ENCODE results near the gene NFIC.
A peak's percentile ranks its signal among the peaks of the same experiment; 100 is the strongest.
"Not testable (repeated sequence)": the region's sequence is repeated elsewhere in the genome, so short reads cannot be mapped to it uniquely, and the experiment has no call there.

The NFIC gene

DNA sequence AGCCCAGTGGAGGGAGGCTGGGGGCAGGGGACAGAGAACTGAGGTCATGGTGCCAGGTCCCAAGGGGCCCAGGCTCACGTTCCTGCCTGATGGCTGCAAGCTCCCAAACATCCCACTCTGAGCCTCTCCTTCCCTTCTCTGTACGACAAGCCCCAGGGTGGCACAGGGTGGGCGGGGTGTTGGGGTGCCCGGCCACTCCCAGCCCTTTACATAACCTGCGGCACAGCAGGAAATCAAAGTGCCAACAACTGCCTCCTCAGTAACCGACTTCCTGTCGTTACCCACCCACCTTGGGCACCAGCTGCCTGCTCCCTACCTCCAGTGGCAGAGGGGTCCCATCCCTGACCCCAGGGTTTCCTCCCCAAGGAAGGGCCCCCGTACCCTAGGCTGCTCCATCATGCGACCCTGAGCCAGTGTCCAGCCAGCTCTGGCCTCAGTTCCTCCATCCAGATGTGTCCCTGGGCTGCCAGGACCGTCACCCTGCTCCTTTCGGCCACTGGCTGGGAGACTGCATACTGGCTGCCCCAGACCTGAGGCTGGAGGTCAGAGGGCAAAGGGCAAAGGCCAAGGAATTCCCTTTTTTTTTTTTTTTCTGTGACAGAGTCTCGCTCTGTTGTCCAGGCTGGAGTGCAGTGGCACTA, 27.7 kb upstream of the NFIC start:
- peak; percentile 38 for DNase-seq

- no peak for DNase-seq
These were observed 26.0 kb upstream of the NFIC start for GRCh38 chr19:3340340-3340739.

DNA sequence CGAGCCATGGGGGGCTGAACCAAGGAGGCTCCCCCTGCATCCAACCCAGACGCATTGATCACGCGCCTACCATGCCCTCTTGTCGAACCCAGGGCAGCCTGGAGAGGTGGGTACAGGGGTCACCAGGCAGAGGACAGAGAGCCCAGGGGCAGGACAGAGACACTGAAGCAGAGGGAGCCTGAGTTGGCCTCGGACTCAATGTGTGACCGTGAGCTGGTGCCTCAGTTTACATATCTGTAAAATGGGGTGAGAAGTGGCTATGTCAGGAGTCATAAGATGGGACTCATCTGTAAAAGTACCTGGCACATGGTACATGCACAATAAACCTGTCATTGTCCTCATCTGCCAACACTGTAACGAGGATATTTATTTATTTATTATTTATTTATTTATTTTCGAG, 24.1 kb upstream of the NFIC start:
- no peak for DNase-seq

- not testable (repeated sequence) for DNase-seq
These were observed 23.4 kb upstream of the NFIC start for GRCh38 chr19:3342962-3343361.

GRCh38 chr19:3343619-3344502, 22.5 kb upstream of the NFIC start:
- no peak for DNase-seq

DNA sequence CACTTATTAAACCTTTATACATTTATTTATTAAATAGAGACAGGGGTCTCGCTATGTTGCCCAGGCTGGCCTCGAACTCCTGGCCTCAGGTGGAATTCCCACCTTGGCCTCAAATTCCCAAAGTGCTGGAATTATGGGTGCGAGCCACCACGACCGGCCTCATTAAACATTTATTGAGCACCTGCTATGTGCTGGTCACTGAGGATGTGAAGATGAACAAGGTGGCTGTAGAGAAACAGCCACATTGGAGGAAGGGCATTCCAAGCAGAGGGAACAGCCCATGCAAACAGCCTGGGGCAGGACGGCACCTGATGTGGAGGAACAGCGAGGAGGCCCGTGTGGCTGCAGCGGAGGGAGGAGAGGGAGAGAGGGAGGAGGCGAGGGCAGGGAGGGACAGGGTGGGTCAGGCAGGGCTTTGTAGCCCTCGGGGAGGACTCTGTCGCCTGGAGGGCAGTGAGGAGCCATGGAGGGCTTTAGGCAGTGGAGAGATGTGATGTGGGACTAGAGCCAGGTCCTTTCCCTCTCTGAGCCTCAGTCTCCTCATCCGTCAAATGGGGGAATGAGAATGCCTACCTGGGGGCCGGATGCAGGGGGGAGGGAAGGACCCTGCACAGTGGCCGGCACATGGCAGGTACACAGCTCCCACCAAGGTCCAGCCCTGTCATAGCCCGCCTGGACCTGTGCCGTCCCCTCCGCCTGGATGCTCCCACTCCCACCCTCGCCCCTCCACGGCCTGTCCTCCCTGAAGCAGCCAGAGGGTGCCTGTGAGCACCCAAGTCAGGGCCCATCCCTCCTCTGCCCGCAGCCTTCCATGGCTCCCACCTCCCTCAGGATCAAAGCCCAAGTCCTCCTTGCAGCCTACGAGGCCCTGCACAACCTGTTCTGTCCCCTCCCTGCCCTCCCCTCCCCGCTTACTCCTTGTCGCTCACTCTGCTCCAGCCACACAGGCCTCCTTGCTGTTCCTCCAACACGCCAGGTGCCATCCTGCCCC, 21.5 kb upstream of the NFIC start:
- DNase-seq, result no peak

DNA sequence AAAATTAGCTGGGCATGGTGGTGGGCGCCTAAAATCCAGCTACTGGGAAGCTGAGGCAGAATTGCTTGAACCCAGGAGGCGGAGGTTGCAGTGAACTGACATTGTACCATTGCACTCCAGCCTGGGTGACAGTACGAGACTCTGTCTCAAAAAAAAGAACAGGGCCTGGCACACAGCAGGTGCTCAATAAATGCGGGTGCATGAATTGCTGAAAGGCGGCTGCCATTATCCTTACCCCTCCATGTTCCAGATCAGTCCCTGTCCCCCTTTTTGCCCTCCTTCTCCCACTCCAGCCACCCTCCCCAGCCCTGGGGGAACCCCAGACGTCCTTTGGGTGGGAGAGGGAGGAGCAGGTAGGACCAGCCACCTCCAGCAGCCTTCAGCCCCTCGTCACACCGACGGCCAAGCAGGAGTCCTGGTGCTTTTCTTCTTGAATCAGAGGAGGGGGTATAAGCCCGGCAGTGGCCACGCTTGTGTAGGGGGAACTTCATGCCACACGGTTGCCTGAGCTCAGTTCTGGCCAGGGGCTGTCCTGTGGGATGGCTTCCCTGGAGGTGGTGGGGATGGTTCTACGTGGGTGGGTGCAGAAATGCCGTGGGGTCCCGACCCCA, 20.4 kb upstream of the NFIC start:
- DNase-seq, result no peak

- DNase-seq, result no peak
These were observed 19.6 kb upstream of the NFIC start for GRCh38 chr19:3346677-3347353.

- DNase-seq, result no peak
These were observed 18.3 kb upstream of the NFIC start for GRCh38 chr19:3348042-3348441.

DNA sequence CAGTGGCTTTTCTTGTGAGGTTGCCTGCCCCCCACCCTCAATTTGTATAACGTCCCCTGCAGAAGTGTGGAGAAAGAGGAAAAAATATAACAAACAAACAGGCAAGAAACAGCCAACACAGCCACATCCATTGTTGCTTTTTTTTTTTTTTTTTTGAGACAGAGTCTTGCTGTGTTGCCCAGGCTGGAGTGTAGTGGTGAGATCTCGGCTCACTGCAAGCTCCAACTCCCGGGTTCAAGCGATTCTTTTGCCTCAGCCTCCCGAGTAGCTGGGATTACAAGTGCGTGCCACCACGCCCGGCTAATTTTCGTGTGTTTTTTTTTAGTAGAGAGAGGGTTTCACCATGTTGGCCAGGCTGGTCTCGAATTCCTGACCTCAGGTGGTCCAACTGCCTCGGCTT, 17.9 kb upstream of the NFIC start:
- DNase-seq, result not testable (repeated sequence)

DNA sequence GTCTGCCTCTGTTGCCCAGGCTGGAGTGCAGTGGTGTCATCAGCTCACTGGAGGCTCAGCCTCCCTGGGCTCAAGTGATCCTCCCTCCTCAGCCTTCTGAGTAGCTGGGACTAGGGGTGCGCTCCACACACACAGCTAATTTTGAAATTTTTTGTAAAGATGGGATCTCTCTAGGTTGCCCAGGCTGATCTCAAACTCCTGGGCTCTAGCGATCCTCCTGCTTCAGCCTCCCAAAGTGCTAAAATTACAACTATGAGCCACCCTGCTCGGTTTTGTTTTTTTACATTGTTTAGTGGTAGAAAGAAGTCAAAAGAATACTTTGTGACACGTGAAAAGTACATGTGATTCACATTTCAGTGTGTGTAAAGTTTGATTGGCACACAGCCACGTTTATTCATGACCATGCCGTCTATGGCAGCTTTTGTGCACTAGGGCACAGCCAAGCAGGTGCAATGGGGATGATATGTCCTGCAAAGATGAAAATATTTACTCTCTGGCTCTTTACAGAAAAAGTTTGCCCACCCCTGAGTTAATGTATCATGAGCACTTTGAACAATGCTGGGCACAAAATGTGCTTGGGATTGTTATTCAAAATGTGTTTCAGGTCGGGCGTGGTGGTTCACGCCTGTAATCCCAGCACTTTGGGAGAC, 16.2 kb upstream of the NFIC start:
- DNase-seq, result peak; percentile 62

DNA sequence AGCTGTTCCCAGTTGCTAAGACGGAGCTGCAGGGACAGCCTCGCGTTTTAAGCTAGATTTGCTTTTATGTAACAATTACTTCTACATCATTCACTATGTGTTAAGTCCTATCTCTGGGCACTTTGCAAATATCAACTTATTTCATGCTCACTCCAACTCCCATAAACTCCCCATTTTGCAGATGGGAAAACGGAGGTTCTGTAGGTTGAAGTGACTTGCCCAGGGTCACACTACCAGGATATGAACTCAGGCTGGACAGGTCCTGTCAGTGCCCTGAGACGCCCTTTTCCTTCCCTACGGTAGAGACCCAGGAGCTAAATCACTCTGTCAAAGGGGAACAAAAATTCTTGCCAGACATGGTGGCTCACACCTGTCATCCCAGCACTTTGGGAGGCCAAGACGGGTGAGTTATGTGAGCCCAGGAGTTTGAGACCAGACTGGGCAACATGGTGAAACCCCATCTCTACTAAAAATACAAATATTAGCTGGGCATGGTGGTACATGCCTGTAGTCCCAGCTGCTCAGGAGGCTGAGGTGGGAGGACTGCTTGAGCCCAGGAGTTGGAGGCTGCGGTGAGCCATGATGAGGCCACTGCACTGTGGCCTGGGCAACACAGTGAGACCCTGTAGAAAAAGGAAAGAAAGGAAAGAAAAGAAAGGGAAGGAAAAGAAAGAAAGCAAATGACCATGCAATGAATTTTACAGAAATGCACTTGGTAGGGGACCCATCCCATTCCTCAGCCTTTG, 14.5 kb upstream of the NFIC start:
- DNase-seq, result no peak

- no peak for DNase-seq
These were observed 12.9 kb upstream of the NFIC start for GRCh38 chr19:3353493-3353892.

DNA sequence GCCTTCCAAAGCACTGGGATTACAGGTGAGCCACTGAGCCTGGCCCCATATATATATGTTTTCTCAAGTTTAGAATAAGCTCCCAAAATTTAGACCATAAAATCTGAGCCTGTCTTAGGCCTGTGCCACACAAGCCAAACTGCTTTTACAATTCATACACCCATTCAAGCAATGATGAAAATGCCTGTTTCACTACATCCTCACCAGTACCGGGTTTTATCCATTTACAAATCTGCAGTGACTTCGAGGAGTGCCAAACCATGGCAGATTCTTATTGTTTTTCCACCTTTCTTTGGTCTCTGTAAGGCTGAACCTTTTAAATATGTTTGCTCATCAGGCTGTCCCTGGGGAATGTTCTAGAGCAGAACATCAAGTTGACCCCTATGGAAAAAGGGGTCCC, 9.6 kb upstream of the NFIC start:
- DNase-seq, result no peak

DNA sequence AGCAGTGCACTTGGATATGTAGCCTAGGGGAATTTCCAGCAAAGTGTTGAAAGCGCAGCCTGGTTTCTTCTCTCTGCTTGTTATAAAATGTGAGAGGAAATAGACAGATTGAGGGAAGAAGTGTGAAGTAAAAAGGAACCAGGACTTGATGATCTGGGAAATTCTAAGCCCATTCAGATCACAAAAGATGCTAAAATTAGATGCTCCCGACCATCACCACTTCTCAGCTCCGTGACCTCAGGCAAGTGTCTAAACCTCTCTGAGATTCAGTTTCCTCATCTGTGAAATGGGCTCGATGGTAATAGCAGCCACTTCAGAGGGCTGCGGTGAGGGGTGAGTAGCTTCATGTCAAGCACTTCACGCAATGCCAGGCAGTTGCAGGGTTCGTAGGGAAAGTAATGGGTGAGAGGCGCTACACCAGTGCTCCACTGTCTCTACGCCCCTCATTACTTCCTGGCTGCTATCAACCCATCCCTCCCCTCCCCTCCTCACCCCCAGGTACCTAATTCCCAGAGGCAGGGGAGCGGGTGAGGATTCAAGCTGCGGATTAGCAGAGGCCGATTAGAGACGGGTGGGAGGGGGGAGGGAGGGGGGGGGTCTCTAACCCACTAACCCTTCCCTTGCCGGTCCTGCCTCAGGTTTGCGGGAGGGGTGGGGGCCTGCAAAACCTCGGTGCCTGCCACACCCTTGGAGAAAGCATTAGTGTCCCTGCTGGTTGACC, 9.0 kb upstream of the NFIC start:
- no peak for DNase-seq

GRCh38 chr19:3357992-3358688, 8.2 kb upstream of the NFIC start:
- no peak for DNase-seq

DNA sequence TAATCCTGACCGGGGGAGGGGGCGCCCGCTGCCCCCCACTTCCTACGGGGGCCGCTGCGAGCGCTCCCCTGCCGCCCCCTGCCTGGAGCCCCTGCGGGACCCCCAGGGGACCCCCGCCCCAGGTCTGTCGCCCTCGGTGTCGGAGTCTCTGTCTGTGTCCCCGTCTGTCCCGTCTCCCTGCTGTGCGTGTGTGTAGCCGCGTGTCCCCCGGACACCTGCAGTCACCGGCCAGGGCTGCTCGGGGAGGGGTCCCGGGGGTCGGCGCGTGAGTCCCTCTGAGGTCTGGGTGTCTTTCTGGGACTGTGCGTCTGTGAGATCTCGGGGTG, 7.7 kb upstream of the NFIC start:
- no peak for DNase-seq

DNA sequence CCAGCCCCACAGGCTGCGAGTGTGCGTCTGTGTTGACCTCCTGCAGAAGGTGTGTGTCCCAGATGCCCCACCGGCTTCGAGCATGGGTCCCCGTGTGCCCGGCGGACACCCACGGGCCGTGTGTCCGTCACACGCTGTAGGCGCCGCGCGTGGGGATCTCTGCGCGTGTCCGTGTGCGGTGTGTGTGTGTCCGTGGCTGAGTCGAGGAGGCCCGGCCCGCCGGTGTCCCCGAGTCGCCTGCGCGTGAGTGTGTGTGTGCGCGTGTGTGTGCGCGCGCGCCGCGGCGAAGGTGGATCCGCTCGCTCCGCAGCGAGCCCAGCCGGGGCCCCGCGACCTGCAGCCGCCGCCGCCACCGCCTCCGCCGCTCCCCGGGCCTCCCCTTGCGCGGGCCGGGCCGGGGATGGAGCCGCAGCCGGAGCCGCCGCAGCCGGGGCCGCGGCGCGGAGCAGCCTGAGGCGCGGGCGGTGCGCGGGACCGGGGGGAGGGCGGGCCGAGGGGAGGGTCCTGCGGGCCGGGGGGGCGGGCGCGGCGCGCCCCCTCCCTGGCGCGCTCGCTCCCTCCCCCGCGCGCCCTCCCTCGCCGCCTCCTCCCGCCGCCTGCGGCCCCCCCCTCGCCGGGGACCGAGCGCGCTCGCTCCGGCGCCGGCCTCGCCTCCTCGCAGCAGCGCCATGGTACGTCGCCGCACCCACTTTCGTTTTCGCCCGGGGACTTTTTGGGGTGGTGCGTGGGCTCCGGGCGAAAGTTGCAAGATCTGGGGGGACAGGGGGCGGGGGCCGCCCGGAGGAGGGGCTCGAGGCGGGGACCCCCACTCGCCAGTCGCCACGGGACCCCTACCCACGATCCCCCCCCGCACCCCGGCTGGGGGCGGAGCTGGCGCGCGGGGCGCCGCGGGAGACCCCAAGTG, 7.1 kb upstream of the NFIC start:
- peak; percentile 49 for DNase-seq

Data from COR-L47 (cell line).